Measurements from ENCODE around the gene RALBP1.

Gene RALBP1

DNA sequence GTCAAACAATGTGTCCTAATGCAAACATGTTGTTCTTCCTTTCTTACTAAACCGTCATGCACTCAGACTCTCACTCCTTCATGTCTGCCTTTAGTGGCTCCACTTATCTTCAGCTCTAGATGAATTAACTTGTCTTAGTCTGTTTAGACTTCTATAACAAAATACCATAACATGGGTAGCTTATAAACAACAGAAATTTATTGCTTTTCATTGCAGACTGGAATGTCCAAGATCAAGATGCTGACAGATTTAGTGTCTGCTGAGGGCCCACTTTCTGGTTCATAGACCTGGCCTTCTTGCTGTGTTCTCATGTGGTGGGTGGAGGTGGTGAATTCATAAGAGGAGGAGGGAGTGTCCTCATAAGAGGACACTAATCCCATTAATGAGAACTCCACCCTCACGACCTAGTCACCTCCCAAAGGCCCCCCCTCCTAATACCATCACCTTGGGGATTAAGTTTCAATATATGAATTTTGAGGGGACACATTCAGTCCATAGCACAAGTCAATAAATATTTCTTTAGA, 32.3 kb downstream of the RALBP1 start:
- no peak for DNase-seq (ENCODE audit: low read depth in 2 of 2)

GRCh38 chr18:9508446-9509025, 33.2 kb downstream of the RALBP1 start:
- DNase-seq (ENCODE audit: low read depth in 2 of 2), result no peak

GRCh38 chr18:9513971-9514512, 38.7 kb downstream of the RALBP1 start:
- no peak for DNase-seq (ENCODE audit: low read depth in 2 of 2)

- no peak for DNase-seq (ENCODE audit: low read depth in 2 of 2)
Measured at GRCh38 chr18:9516437-9517064, 41.2 kb downstream of the RALBP1 start.

- DNase-seq (ENCODE audit: low read depth in 2 of 2), result no peak
Measured at GRCh38 chr18:9517869-9518268, 42.6 kb downstream of the RALBP1 start.

DNA sequence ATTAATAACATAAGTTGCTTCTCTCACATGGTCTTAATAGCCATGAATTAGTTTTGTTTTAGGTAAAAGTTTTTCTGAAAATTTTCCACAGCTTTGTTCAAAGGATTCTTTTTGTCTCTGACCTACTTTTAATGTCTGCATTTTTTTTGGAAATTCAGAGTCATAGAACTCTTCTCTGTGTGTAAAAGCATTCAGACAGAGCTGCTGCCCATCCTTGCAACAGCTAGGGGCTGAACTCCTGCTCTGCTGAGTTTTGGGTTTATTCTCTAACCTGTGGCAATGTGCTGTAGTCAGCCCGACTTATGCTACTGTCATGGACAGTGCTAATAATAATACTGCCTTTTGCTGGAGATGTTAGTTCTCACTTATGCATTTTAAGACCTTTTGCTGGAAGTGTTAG, 44.1 kb downstream of the RALBP1 start:
- no peak for DNase-seq (ENCODE audit: low read depth in 2 of 2)

DNA sequence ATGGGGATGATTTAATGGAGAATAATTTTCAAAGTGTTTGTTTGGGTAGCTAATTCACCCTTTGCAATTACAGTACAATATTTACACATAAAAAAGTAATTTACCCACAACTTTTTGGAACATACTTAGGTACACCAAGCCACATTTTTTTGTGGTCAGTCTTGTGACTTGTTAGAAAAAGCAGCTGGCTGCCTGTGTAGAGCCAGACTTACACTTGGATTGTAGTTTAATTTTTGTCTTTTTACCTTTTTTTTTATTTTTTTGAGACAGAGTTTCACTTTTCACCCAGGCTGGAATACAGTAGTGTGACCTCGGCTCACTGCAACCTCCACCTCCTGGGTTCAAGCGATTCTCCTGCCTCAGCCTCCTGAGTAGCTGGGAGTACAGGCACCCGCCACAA, 45.4 kb downstream of the RALBP1 start:
- DNase-seq (ENCODE audit: low read depth in 2 of 2), result no peak

GRCh38 chr18:9521770-9522169, 46.5 kb downstream of the RALBP1 start:
- no peak for DNase-seq (ENCODE audit: low read depth in 2 of 2)

- no peak for DNase-seq (ENCODE audit: low read depth in 2 of 2)
Measured at GRCh38 chr18:9522952-9523351, 47.6 kb downstream of the RALBP1 start.

- no peak for DNase-seq (ENCODE audit: low read depth in 2 of 2)
Measured at GRCh38 chr18:9526458-9526857, 51.1 kb downstream of the RALBP1 start.

DNA sequence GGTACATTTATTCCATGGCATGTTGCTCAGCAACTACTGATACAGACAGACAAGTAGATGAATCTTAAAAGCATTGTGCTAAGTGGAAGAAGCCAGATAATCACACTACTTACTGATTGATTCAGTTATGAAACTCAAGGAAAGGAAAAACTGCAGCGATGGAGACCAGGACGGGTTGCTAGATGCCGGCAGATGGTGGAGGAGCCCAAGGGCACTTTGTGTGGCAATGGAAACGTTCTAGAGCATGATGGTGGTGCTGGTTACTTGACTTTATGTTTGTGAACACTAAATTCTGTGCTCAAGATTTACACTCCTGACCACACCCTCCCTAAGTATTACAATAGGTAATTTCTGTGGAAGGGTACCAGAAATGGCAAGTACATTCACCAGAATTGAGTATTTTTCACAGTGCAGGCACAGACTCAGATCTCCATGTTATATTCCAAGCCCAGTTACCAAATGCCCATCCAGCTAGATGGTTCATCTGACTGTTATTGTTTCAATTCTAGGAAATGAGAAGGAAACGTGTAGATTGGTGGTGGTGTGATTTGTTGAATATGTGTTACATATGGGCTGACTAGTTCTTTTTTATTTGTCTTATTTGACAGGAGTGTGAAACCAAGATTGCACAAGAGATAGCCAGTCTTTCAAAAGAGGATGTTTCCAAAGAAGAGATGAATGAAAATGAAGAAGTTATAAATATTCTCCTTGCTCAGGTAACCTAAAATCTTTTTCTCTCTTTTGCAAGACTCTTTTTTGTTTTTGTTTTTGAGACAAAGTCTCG, 55.1 kb downstream of the RALBP1 start:
- no peak for DNase-seq (ENCODE audit: low read depth in 2 of 2)

DNA sequence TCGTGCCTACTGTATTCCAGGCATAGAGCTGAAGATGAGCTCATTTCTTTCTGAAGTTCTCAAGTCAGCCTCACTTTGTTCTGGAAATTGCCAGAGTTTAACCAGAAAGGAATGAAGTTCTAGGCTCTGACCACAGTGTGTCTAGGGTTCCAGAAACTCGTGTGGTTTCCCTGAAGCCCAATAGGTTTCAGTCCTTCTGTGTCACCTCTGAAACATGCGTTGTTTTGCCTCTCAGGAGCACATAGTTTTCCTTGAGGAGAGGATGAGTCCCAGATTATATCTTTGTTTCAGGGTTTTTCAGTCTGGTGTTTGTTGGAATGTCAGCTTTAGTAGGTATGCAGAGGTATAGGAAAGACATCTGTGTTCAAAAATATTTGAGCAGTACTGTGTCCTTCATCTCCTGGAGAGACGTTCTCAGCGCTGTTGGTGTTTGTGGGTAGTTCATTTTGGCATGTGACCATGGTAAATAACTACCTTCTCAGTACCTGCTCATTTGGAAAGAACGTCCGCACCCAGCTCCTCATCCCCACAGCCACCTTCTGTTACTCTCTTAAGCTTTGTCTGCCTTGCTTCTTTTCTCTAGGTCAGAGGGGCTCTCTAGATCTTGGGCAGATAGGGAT, 56.6 kb downstream of the RALBP1 start:
- no peak for DNase-seq (ENCODE audit: low read depth in 2 of 2)

DNA sequence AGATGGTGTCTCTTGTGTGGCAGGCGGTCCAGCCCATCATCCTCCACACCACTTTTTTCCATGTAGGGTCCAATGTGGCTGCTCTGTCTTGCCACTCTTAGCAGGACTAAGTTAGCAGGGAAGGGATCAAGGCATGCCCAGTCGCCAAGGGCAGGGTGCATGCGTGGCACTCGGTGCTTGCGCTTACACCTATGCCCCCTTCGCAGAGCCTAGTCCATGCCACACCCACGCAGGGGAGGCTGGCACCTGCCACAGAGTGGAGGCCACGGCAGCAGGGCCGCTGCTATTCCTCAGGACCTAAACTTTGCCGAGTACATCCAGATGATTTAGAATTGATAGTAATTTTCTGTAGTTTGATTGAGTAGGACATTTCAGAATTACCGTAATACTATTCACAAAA, 59.5 kb downstream of the RALBP1 start:
- DNase-seq (ENCODE audit: low read depth in 2 of 2), result no peak

DNA sequence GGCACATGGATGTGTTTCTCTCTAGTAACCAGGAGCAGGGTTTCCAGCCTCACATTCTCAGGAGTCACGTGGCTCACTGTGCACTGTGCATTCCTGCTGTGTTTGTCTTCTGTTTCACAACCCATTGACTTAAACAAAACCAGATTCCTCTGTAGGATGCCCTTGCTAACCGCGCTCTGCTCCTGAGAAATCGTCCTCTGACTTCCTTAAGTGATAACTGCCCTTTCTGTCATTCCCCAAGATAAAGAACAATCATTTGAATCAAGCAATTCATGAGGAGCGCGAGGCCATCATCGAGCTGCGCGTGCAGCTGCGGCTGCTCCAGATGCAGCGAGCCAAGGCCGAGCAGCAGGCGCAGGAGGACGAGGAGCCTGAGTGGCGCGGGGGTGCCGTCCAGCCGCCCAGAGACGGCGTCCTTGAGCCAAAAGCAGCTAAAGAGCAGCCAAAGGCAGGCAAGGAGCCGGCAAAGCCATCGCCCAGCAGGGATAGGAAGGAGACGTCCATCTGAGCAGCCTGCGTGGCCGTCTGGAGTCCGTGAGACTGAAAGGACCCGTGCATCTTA, 60.2 kb downstream of the RALBP1 start:
- DNase-seq (ENCODE audit: low read depth in 2 of 2), result no peak

GRCh38 chr18:9536354-9537152, 61.2 kb downstream of the RALBP1 start:
- no peak for DNase-seq (ENCODE audit: low read depth in 2 of 2)

- no peak for DNase-seq (ENCODE audit: low read depth in 2 of 2)
Measured at GRCh38 chr18:9537677-9538076, 62.4 kb downstream of the RALBP1 start.

GRCh38 chr18:9539283-9539682, 64.0 kb downstream of the RALBP1 start:
- no peak for DNase-seq (ENCODE audit: low read depth in 2 of 2)

GRCh38 chr18:9539938-9540337, 64.6 kb downstream of the RALBP1 start:
- no peak for DNase-seq (ENCODE audit: low read depth in 2 of 2)

DNA sequence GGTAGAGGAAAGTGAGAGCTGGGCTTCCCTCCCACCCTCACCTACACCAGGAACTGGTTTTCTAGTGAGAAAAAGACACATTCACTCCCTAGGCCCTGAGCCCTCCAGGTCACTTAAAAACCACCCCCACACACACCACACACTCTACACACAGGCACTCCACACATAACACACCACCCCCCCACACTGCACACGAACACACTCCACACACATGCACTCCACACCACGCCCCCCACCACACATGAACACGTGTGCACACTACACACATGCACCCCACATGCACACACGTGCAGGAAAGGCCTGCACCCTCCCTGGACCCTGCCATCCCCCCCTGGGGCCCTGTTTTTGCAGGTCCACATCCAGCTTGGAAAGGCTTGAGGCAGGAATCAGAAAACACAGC, 67.6 kb downstream of the RALBP1 start:
- no peak for DNase-seq (ENCODE audit: low read depth in 2 of 2)

- DNase-seq (ENCODE audit: low read depth in 2 of 2), result no peak
Measured at GRCh38 chr18:9545029-9545428, 69.7 kb downstream of the RALBP1 start.

DNA sequence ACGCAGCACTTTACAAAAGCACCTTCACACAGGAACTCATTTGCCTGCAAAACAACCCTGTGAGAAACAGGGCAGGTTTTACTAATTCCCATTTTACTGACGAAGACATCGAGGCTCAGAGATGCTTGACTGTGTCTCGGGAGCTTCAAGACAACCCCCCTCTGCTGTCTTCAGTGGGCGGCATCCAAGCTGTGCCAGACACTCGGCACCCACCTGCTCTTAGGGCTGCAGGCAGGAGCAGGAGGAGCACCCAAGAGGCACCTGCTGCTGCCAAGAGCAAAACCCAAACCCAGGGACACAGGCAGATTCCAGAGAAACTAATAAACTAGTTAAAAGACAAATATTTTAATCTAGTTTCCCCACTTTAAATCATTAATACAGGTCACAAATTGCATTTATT, 71.2 kb downstream of the RALBP1 start:
- no peak for DNase-seq (ENCODE audit: low read depth in 2 of 2)
